GM12874 (cell line): ENCODE measurements around the gene GPC6.

ENCODE experiments used
- TF ChIP-seq, protein P1 (sequence below): IDR thresholded peaks from 2 replicates; pipeline ENCODE4 v1.5.1; 2011; ENCODE audit warnings: low read depth, mild to moderate bottlenecking, control low read depth, low read length, moderate library complexity; ENCODE audit not compliant: insufficient read depth

Gene GPC6

GRCh38 chr13:94113245-94113644 is 886.6 kb downstream of the GPC6 start:
- TF ChIP-seq, protein P1, sequence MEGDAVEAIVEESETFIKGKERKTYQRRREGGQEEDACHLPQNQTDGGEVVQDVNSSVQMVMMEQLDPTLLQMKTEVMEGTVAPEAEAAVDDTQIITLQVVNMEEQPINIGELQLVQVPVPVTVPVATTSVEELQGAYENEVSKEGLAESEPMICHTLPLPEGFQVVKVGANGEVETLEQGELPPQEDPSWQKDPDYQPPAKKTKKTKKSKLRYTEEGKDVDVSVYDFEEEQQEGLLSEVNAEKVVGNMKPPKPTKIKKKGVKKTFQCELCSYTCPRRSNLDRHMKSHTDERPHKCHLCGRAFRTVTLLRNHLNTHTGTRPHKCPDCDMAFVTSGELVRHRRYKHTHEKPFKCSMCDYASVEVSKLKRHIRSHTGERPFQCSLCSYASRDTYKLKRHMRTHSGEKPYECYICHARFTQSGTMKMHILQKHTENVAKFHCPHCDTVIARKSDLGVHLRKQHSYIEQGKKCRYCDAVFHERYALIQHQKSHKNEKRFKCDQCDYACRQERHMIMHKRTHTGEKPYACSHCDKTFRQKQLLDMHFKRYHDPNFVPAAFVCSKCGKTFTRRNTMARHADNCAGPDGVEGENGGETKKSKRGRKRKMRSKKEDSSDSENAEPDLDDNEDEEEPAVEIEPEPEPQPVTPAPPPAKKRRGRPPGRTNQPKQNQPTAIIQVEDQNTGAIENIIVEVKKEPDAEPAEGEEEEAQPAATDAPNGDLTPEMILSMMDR: no peak

- TF ChIP-seq, protein P1: no peak
Observed at GRCh38 chr13:94114166-94114565, 887.6 kb downstream of the GPC6 start.

DNA sequence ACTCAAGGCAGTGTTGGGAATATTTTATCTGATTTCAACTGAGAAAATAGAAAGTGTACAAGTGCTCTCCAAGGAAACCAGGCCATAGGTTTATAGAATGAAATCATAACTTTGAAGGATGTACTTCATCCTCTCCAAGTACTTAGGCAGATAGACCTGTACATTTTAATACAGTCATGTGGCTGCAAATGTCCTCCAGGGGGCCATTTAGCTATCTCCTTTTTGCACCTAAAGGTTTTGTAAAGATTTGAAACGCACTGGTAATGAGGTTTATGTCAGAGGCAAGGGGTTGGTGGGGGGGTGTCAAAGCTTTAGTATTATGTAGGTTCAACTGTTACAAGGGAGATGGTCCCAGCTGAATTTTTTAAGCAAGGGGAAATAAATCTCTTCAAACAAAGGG is 888.4 kb downstream of the GPC6 start:
- TF ChIP-seq, protein P1: no peak

DNA sequence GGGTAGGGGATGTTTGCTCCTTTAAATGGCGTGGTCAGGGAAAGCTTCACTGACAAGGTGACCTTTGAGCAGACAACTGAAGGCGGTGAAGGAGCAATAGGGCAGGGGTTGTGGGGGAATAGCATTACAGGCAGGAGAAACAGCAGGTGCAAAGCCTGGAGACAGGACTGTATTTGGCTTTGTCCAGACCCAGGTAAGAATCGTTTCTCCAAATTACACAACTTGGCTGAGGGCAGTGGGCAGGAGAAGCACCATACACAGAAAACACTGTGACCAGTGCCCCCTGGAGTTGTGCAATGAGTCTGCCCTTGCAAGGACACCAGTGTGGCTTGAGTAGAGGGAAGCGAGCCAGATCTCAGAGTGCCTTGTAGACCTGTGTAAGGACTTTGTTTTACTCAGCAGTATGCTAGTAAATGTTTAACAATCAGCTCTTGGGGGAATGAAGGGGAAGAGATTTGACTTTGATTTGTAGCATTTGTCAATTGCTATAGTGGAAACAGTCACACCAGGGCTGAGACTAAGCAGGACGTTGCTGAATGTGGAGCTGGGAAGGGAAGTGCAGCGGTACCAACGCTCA is 892.8 kb downstream of the GPC6 start:
- TF ChIP-seq, protein P1: no peak

DNA sequence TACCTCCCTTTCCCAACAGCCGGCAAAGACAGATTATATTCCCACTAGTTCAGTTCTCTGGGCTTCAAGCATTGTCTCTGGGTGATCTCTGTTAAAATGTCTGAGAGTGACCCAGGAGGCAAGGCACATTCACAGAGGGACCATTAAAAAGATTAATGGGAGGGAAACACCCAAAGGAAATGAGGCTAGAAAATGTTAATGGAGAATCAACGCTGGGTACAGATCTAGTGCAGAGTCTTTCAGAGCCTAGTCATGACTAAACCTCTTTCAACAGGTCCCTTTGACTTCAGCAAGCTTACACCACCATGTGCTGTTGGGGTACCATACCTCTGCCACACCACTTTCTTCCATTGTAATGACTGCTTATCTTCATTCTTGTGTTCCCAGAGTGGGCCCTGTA is 894.3 kb downstream of the GPC6 start:
- TF ChIP-seq, protein P1: no peak

GRCh38 chr13:94121686-94122085 is 895.1 kb downstream of the GPC6 start:
- TF ChIP-seq, protein P1: no peak

GRCh38 chr13:94122300-94122915 is 895.8 kb downstream of the GPC6 start:
- TF ChIP-seq, protein P1: no peak
